HG03521 (cell line): ENCODE measurements around the gene KCNC3.

Source experiments
- ATAC-seq: cut with Tn5 transposase; IDR thresholded peaks from one replicate; pipeline ENCODE4 v1.9.1; 2021; ENCODE audit warnings: mild to moderate bottlenecking, moderate library complexity; ENCODE audit not compliant: unreplicated experiment

Gene KCNC3

GRCh38 chr19:50280074-50280473 is 49.1 kb downstream of the KCNC3 start:
- no peak for ATAC-seq

GRCh38 chr19:50277966-50278580 is 51.1 kb downstream of the KCNC3 start:
- ATAC-seq, result no peak

- no peak for ATAC-seq
Observed at GRCh38 chr19:50276370-50277063, 52.7 kb downstream of the KCNC3 start.

GRCh38 chr19:50275577-50276368 is 53.4 kb downstream of the KCNC3 start:
- no peak for ATAC-seq

GRCh38 chr19:50273821-50274220 is 55.4 kb downstream of the KCNC3 start:
- ATAC-seq, result no peak

- ATAC-seq, result no peak
Observed at GRCh38 chr19:50272263-50272897, 56.8 kb downstream of the KCNC3 start.

GRCh38 chr19:50269653-50270052 is 59.5 kb downstream of the KCNC3 start:
- no peak for ATAC-seq

GRCh38 chr19:50268501-50268900 is 60.7 kb downstream of the KCNC3 start:
- ATAC-seq, result no peak

GRCh38 chr19:50268041-50268440 is 61.1 kb downstream of the KCNC3 start:
- ATAC-seq, result no peak

GRCh38 chr19:50266896-50267295 is 62.3 kb downstream of the KCNC3 start:
- ATAC-seq, result no peak

GRCh38 chr19:50266041-50266440 is 63.1 kb downstream of the KCNC3 start:
- no peak for ATAC-seq

- no peak for ATAC-seq
Observed at GRCh38 chr19:50264483-50265186, 64.5 kb downstream of the KCNC3 start.

GRCh38 chr19:50263176-50263575 is 66.0 kb downstream of the KCNC3 start:
- no peak for ATAC-seq
